ENCODE data around the gene CNTN4. TPM values are rescaled to one million over a fixed set of nuclear protein-coding genes. Genes with fewer than 3 reads are reported as not detected.

CNTN4 gene
- total and polyA plus RNA-seq, 2 experiments from 2014 or later, result 0.91 to 4.0 TPM

DNA sequence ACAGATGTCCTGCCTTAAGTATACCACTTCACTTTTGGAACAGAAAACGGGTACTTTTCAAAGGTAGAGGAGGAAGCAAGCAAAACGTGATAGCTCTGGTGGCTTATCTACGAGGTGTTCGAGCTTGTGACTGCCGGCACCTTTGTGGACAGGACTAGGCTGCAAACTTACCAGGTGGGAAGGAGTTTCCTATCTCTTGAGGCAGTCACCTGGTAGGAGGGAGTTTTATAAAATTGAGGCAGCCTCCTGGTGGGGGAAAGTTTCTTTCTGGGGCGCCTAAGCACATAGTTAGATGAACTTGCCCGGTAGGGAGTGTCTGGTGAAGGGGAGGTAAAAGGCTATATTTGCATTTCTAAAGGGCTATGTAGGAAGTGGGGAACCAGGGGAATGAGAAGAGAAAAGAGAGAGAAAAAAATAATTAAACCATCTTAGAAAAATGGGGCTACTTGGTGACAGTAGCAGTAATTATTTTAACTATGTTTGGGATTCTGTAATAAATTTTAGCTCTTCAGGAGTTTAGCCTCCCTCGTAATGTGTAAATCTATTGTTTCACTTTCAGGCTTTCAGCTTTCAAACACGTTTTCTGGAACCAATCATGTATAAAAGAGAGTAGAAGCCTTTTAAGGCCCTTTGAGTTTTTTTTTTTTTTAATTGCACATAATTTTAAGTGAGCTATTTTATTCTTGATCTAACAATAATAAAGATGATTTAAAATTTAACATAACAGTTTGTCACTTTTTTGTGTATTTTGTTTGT is 880.5 kb downstream of the CNTN4 start:
- no peaks in the 10 kb centered on the region for H3K9me2 ChIP-seq (ENCODE audit: insufficient read depth)
- H3K4me1 Mint-ChIP-seq, result no peaks in the 10 kb centered on the region
- TF ChIP-seq, protein P1, sequence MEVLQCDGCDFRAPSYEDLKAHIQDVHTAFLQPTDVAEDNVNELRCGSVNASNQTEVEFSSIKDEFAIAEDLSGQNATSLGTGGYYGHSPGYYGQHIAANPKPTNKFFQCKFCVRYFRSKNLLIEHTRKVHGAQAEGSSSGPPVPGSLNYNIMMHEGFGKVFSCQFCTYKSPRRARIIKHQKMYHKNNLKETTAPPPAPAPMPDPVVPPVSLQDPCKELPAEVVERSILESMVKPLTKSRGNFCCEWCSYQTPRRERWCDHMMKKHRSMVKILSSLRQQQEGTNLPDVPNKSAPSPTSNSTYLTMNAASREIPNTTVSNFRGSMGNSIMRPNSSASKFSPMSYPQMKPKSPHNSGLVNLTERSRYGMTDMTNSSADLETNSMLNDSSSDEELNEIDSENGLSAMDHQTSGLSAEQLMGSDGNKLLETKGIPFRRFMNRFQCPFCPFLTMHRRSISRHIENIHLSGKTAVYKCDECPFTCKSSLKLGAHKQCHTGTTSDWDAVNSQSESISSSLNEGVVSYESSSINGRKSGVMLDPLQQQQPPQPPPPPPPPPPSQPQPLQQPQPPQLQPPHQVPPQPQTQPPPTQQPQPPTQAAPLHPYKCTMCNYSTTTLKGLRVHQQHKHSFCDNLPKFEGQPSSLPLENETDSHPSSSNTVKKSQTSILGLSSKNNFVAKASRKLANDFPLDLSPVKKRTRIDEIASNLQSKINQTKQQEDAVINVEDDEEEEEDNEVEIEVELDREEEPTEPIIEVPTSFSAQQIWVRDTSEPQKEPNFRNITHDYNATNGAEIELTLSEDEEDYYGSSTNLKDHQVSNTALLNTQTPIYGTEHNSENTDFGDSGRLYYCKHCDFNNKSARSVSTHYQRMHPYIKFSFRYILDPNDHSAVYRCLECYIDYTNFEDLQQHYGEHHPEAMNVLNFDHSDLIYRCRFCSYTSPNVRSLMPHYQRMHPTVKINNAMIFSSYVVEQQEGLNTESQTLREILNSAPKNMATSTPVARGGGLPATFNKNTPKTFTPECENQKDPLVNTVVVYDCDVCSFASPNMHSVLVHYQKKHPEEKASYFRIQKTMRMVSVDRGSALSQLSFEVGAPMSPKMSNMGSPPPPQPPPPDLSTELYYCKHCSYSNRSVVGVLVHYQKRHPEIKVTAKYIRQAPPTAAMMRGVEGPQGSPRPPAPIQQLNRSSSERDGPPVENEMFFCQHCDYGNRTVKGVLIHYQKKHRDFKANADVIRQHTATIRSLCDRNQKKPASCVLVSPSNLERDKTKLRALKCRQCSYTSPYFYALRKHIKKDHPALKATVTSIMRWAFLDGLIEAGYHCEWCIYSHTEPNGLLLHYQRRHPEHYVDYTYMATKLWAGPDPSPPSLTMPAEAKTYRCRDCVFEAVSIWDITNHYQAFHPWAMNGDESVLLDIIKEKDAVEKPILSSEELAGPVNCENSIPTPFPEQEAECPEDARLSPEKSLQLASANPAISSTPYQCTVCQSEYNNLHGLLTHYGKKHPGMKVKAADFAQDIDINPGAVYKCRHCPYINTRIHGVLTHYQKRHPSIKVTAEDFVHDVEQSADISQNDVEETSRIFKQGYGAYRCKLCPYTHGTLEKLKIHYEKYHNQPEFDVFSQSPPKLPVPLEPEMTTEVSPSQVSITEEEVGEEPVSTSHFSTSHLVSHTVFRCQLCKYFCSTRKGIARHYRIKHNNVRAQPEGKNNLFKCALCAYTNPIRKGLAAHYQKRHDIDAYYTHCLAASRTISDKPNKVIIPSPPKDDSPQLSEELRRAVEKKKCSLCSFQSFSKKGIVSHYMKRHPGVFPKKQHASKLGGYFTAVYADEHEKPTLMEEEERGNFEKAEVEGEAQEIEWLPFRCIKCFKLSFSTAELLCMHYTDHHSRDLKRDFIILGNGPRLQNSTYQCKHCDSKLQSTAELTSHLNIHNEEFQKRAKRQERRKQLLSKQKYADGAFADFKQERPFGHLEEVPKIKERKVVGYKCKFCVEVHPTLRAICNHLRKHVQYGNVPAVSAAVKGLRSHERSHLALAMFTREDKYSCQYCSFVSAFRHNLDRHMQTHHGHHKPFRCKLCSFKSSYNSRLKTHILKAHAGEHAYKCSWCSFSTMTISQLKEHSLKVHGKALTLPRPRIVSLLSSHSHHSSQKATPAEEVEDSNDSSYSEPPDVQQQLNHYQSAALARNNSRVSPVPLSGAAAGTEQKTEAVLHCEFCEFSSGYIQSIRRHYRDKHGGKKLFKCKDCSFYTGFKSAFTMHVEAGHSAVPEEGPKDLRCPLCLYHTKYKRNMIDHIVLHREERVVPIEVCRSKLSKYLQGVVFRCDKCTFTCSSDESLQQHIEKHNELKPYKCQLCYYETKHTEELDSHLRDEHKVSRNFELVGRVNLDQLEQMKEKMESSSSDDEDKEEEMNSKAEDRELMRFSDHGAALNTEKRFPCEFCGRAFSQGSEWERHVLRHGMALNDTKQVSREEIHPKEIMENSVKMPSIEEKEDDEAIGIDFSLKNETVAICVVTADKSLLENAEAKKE (CRISPR knock-in tag; IDR thresholded peaks at IDR 0.05), result no peak
- TF ChIP-seq NANOG (IDR thresholded peaks at IDR 0.05; ENCODE audit: borderline replicate concordance) (no peak), ZNF331 (CRISPR knock-in tag; IDR thresholded peaks at IDR 0.05; ENCODE audit: low read depth) (no peak), CREB1 (CRISPR knock-in tag; IDR thresholded peaks at IDR 0.05; ENCODE audit: low read depth) (no peak), STAT1 (IDR thresholded peaks at IDR 0.05; ENCODE audit: unreplicated experiment) (no peak), JUNB (IDR thresholded peaks at IDR 0.05; ENCODE audit: unreplicated experiment) (no peak), ZNF114 (CRISPR knock-in tag; IDR thresholded peaks at IDR 0.05) (no peak), EZH2 (IDR thresholded peaks at IDR 0.05; ENCODE audit: low read depth, unreplicated experiment) (no peak), EZH2phosphoT487 (IDR thresholded peaks at IDR 0.05; ENCODE audit: unreplicated experiment) (no peak), POLR2AphosphoS5 (IDR thresholded peaks at IDR 0.05; ENCODE audit: low read depth) (no peak), REST (IDR thresholded peaks at IDR 0.05; ENCODE audit: unreplicated experiment) (no peak)
- TF ChIP-seq, protein P2, sequence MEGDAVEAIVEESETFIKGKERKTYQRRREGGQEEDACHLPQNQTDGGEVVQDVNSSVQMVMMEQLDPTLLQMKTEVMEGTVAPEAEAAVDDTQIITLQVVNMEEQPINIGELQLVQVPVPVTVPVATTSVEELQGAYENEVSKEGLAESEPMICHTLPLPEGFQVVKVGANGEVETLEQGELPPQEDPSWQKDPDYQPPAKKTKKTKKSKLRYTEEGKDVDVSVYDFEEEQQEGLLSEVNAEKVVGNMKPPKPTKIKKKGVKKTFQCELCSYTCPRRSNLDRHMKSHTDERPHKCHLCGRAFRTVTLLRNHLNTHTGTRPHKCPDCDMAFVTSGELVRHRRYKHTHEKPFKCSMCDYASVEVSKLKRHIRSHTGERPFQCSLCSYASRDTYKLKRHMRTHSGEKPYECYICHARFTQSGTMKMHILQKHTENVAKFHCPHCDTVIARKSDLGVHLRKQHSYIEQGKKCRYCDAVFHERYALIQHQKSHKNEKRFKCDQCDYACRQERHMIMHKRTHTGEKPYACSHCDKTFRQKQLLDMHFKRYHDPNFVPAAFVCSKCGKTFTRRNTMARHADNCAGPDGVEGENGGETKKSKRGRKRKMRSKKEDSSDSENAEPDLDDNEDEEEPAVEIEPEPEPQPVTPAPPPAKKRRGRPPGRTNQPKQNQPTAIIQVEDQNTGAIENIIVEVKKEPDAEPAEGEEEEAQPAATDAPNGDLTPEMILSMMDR (conservative IDR thresholded peaks at IDR 0.05; ENCODE audit: low read depth in 2 of 2), result no peak
- TF ChIP-seq, protein P3, sequence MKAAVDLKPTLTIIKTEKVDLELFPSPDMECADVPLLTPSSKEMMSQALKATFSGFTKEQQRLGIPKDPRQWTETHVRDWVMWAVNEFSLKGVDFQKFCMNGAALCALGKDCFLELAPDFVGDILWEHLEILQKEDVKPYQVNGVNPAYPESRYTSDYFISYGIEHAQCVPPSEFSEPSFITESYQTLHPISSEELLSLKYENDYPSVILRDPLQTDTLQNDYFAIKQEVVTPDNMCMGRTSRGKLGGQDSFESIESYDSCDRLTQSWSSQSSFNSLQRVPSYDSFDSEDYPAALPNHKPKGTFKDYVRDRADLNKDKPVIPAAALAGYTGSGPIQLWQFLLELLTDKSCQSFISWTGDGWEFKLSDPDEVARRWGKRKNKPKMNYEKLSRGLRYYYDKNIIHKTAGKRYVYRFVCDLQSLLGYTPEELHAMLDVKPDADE (IDR thresholded peaks at IDR 0.05), result no peak
- peak; percentile 69 for DNase-seq (ENCODE audit: low spot score)
- peaks cover 29% of the 10 kb centered on the region for H3K4me1 ChIP-seq (ENCODE audit: insufficient read depth)
- H3F3A ChIP-seq (replicated peaks; ENCODE audit: low read depth), result no peaks in the 10 kb centered on the region
- H3K27ac ChIP-seq (ENCODE audit: low read depth), result no peak overlapping the region
- ATAC-seq, result no peak
- H4K20me1 ChIP-seq (replicated peaks; ENCODE audit: insufficient read depth), result no peaks in the 10 kb centered on the region
- no peaks in the 10 kb centered on the region for H3K79me2 ChIP-seq (replicated peaks; ENCODE audit: insufficient read depth)
- no peaks in the 10 kb centered on the region for H3K27me3 Mint-ChIP-seq (ENCODE audit: insufficient read depth, low read depth, poor library complexity)
- H3K4me3 ChIP-seq, result peak overlapping the region; percentile 22
- peak overlapping the region; percentile 1; the same call in 1 of the 2 replicates for H2AFZ ChIP-seq
- no peak overlapping the region for H3K4me3 Mint-ChIP-seq
- H3K4me2 ChIP-seq, result peak overlapping the region; percentile 17
- peaks cover 96% of the 10 kb centered on the region for H3K9me3 Mint-ChIP-seq
- H3K36me3 ChIP-seq (ENCODE audit: insufficient read depth), result no peaks in the 10 kb centered on the region
- no peaks in the 10 kb centered on the region for H3K27me3 ChIP-seq (ENCODE audit: insufficient read depth)
- no peak overlapping the region for H3K27ac Mint-ChIP-seq
- peaks cover 22% of the 10 kb centered on the region; the same call in 2 of the 3 replicates for H3K36me3 Mint-ChIP-seq (ENCODE audit: low read depth)

Measured in GM23338 (cell line).